ENCODE results near the gene B4GALT1.

The B4GALT1 gene

GRCh38 chr9:33186457-33187168 lies 19.5 kb upstream of the B4GALT1 start:
- Mint-ChIP-seq H3K27ac (no peak overlapping the region), H3K27me3 (ENCODE audit: low read depth, poor library complexity) (peaks cover 10% of the 10 kb centered on the region), H3K36me3 (ENCODE audit: low read depth) (no peaks in the 10 kb centered on the region), H3K9me3 (peaks cover 6% of the 10 kb centered on the region), H3K4me1 (peaks cover 42% of the 10 kb centered on the region), H3K4me3 (no peak overlapping the region)
- no peak for DNase-seq
- no peak for TF ChIP-seq CTCF (IDR thresholded peaks at IDR 0.05)

- H3K4me1 Mint-ChIP-seq: peaks cover 35% of the 10 kb centered on the region
- peaks cover 11% of the 10 kb centered on the region for H3K27me3 Mint-ChIP-seq (ENCODE audit: low read depth, poor library complexity)
- no peak for DNase-seq
- no peak overlapping the region for H3K4me3 Mint-ChIP-seq
- peak overlapping the region; percentile 27 for H3K27ac Mint-ChIP-seq
- no peaks in the 10 kb centered on the region for H3K36me3 Mint-ChIP-seq (ENCODE audit: low read depth)
- H3K9me3 Mint-ChIP-seq: peaks cover 6% of the 10 kb centered on the region
- TF ChIP-seq CTCF (IDR thresholded peaks at IDR 0.05): no peak
Observed at GRCh38 chr9:33185858-33186257, 18.7 kb upstream of the B4GALT1 start.

- Mint-ChIP-seq H3K27me3 (ENCODE audit: low read depth, poor library complexity) (peaks cover 13% of the 10 kb centered on the region), H3K9me3 (peaks cover 6% of the 10 kb centered on the region), H3K4me1 (peaks cover 33% of the 10 kb centered on the region), H3K4me3 (no peak overlapping the region), H3K27ac (peak overlapping the region; percentile 27), H3K36me3 (ENCODE audit: low read depth) (no peaks in the 10 kb centered on the region)
- no peak for TF ChIP-seq CTCF (IDR thresholded peaks at IDR 0.05)
- DNase-seq: no peak
Observed at GRCh38 chr9:33185406-33185805, 18.3 kb upstream of the B4GALT1 start.

GRCh38 chr9:33184963-33185362 lies 17.8 kb upstream of the B4GALT1 start:
- DNase-seq: no peak
- H3K27me3 Mint-ChIP-seq (ENCODE audit: low read depth, poor library complexity): peaks cover 14% of the 10 kb centered on the region
- peaks cover 6% of the 10 kb centered on the region for H3K9me3 Mint-ChIP-seq

DNA sequence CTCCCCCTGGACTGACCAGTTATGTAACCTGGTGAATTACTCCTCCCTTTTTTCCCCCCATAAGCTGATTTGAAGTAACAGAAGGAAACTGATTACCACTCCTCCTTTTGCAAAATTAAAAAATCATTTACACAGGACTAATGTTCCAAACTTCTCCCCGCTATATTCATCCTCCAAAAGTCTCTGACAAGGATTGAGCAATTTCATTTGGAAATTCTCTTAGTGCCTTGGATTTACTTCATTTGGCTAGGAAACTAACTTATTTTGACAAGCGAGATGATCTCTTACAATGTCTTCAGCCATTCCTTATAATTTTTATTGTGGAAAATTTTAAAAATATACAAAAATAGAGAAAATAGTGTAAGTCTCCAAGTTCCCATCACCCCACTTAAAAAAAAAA lies 15.4 kb upstream of the B4GALT1 start:
- Mint-ChIP-seq H3K27ac (no peak overlapping the region), H3K9me3 (peaks cover 6% of the 10 kb centered on the region), H3K36me3 (ENCODE audit: low read depth) (no peaks in the 10 kb centered on the region), H3K4me1 (peaks cover 12% of the 10 kb centered on the region), H3K27me3 (ENCODE audit: low read depth, poor library complexity) (peaks cover 14% of the 10 kb centered on the region), H3K4me3 (no peak overlapping the region)
- TF ChIP-seq CTCF (IDR thresholded peaks at IDR 0.05): no peak
- DNase-seq: no peak

More at GRCh38 chr9:33184963-33185362, 17.8 kb upstream of the B4GALT1 start:
- no peak for TF ChIP-seq CTCF (IDR thresholded peaks at IDR 0.05)
- Mint-ChIP-seq H3K36me3 (ENCODE audit: low read depth) (no peaks in the 10 kb centered on the region), H3K4me3 (no peak overlapping the region), H3K27ac (no peak overlapping the region), H3K4me1 (peaks cover 33% of the 10 kb centered on the region)

Measured in nephron progenitor cell (in vitro differentiated cells).